ENCODE data around the gene CPEB4. TPM values are rescaled to one million over a fixed set of nuclear protein-coding genes. Genes with fewer than 3 reads are reported as not detected.

The CPEB4 gene
- total and polyA plus RNA-seq, 9 of the 15 experiments (the other 6 are each of a cell fraction or from before 2014, with no cell fraction given) = 7.4 to 21.3 (median 12.4) TPM

- TF ChIP-seq REST (IDR thresholded peaks at IDR 0.05; ENCODE audit: borderline replicate concordance) (peak; percentile 91), REST (CRISPR knock-in tag; IDR thresholded peaks at IDR 0.05; ENCODE audit: low read depth) (no peak), ZBTB5 (IDR thresholded peaks at IDR 0.05) (no peak), FOSL1 (tag; conservative IDR thresholded peaks at IDR 0.05) (peak; percentile 45), ZFX (CRISPR knock-in tag; IDR thresholded peaks at IDR 0.05) (no peak), SMARCE1 (IDR thresholded peaks at IDR 0.05) (peak; percentile 54), PURB (CRISPR knock-in tag; IDR thresholded peaks at IDR 0.05; ENCODE audit: low read depth) (no peak), THRA (IDR thresholded peaks at IDR 0.05) (no peak), NR3C1 (CRISPR knock-in tag; IDR thresholded peaks at IDR 0.05) (no peak), TFE3 (CRISPR knock-in tag; IDR thresholded peaks at IDR 0.05) (no peak; the same call in none of the 2 replicates), SAFB2 (IDR thresholded peaks at IDR 0.05; ENCODE audit: borderline replicate concordance, low read depth, low read length, severe bottlenecking) (no peak), BCOR (IDR thresholded peaks at IDR 0.05) (no peak), TCF7L2 (IDR thresholded peaks at IDR 0.05; ENCODE audit: low read depth, low read length) (no peak), KAT8 (IDR thresholded peaks at IDR 0.05; ENCODE audit: low read depth) (no peak), CREM (IDR thresholded peaks at IDR 0.05; ENCODE audit: low read depth) (no peak), CCNT2 (IDR thresholded peaks at IDR 0.05; ENCODE audit: borderline replicate concordance, extremely low read depth, insufficient read length, low read depth, low read length) (peak; percentile 17), ZC3H8 (IDR thresholded peaks at IDR 0.05) (no peak)
These were observed 2.6 kb upstream of the CPEB4 start (continued) for GRCh38 chr5:173885475-173886010.
